Left ventricle myocardium inferior (tissue), 1 donor: ENCODE measurements around the gene ERN2. TPM values are rescaled to one million over a fixed set of nuclear protein-coding genes. Genes with fewer than 3 reads are reported as not detected.

Source experiments
- DNase-seq: peaks from one replicate; pipeline ENCODE4 v3.0.0-alpha.2; 2020
- H3K27ac ChIP-seq: fragments of 200-600 bp; replicated peaks from 2 replicates; pipeline ENCODE4 v1.8.0; 2021
- H3K27me3 ChIP-seq: fragments of 200-600 bp; 2 replicates; pipeline ENCODE4 v1.8.0; 2021; ENCODE audit warnings: low read depth
- H3K36me3 ChIP-seq: fragments of 200-600 bp; 2 replicates; pipeline ENCODE4 v1.8.0; 2021
- H3K4me1 ChIP-seq: fragments of 200-600 bp; 2 replicates; pipeline ENCODE4 v1.8.0; 2021
- H3K4me3 ChIP-seq: fragments of 200-600 bp; 2 replicates; pipeline ENCODE4 v1.8.0; 2021; ENCODE audit warnings: mild to moderate bottlenecking, moderate library complexity
- H3K9me3 ChIP-seq: fragments of 200-600 bp; replicated peaks from 2 replicates; pipeline ENCODE4 v1.8.0; 2021
- intact Hi-C: fragments of 100-400 bp; cut with micrococcal nuclease; formaldehyde crosslinking; loops from one replicate; pipeline ENCODE4 v1.11.0; 2022
- total RNA-seq: library from RNA; stranded (reverse); fragmentation: NEBNext Ultra II Directional; extraction: Animal tissue kit (Norgen Biotek cat#: 25700); gene quantifications from one replicate; pipeline ENCODE4 v1.2.1, GENCODE V29; 2021
- TF ChIP-seq, protein P1 (sequence below): fragments of 200-600 bp; IDR thresholded peaks from 2 replicates; pipeline ENCODE4 v1.8.0; 2021; ENCODE audit warnings: antibody characterized with exemption, mild to moderate bottlenecking, borderline replicate concordance
- donor health status: DM: no; HTN: yes; CAD: no; lungs with severe emphysema.

Gene ERN2
- total RNA-seq, 1 donor from 2014 or later, result not detected

- DNase-seq, result no peak
- intact Hi-C loops, result no loop called here
- H3K4me3 ChIP-seq, result no peak overlapping the region
- no peak overlapping the region for H3K27ac ChIP-seq
- H3K36me3 ChIP-seq, result no peaks in the 10 kb centered on the region
- peaks cover 4% of the 10 kb centered on the region for H3K4me1 ChIP-seq
- TF ChIP-seq, protein P1, sequence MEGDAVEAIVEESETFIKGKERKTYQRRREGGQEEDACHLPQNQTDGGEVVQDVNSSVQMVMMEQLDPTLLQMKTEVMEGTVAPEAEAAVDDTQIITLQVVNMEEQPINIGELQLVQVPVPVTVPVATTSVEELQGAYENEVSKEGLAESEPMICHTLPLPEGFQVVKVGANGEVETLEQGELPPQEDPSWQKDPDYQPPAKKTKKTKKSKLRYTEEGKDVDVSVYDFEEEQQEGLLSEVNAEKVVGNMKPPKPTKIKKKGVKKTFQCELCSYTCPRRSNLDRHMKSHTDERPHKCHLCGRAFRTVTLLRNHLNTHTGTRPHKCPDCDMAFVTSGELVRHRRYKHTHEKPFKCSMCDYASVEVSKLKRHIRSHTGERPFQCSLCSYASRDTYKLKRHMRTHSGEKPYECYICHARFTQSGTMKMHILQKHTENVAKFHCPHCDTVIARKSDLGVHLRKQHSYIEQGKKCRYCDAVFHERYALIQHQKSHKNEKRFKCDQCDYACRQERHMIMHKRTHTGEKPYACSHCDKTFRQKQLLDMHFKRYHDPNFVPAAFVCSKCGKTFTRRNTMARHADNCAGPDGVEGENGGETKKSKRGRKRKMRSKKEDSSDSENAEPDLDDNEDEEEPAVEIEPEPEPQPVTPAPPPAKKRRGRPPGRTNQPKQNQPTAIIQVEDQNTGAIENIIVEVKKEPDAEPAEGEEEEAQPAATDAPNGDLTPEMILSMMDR, result no peak
- H3K9me3 ChIP-seq, result peaks cover 20% of the 10 kb centered on the region
- peaks cover 87% of the 10 kb centered on the region for H3K27me3 ChIP-seq
Measured at GRCh38 chr16:23710504-23710903, 2.5 kb downstream of the ERN2 start.

- peaks cover 4% of the 10 kb centered on the region for H3K4me1 ChIP-seq
- TF ChIP-seq, protein P1, result no peak
- H3K4me3 ChIP-seq, result no peak overlapping the region
- no peaks in the 10 kb centered on the region for H3K36me3 ChIP-seq
- peaks cover 20% of the 10 kb centered on the region for H3K9me3 ChIP-seq
- no peak overlapping the region for H3K27ac ChIP-seq
- peaks cover 87% of the 10 kb centered on the region for H3K27me3 ChIP-seq
- no peak for DNase-seq
- intact Hi-C loops, result no loop called here
Measured at GRCh38 chr16:23710008-23710407, 3.0 kb downstream of the ERN2 start.

DNA sequence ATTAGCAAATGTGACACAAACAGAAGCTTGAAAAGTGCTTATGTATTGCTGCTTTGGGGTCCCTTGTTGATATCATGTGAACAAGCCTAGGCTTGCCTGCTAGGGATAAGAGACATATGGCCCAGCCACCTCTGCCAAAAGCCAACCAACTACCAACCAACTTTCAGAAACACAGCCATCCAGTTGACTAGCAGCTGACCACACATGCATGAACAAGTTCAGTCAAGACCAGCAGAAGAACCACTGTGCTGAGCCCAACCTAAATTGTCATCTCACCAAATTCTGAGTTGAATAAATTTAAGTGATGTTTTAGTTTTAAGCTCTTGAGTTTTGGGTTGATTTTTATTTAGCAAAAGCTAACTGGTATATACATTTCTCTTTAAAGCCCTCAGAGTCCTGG is 3.5 kb downstream of the ERN2 start:
- H3K4me1 ChIP-seq, result peaks cover 4% of the 10 kb centered on the region
- intact Hi-C loops, result no loop called here
- DNase-seq, result no peak
- no peak overlapping the region for H3K27ac ChIP-seq
- no peak overlapping the region for H3K4me3 ChIP-seq
- no peaks in the 10 kb centered on the region for H3K36me3 ChIP-seq
- H3K27me3 ChIP-seq, result peaks cover 87% of the 10 kb centered on the region
- H3K9me3 ChIP-seq, result peaks cover 20% of the 10 kb centered on the region
- TF ChIP-seq, protein P1, result no peak

GRCh38 chr16:23706439-23706838 is 6.6 kb downstream of the ERN2 start:
- H3K27me3 ChIP-seq, result peaks cover 80% of the 10 kb centered on the region
- no peak for DNase-seq
- no peak overlapping the region for H3K27ac ChIP-seq
- H3K4me3 ChIP-seq, result no peak overlapping the region
- H3K9me3 ChIP-seq, result peaks cover 29% of the 10 kb centered on the region
- TF ChIP-seq, protein P1, result no peak
- intact Hi-C loops, result no loop called here
- H3K4me1 ChIP-seq, result no peaks in the 10 kb centered on the region
- H3K36me3 ChIP-seq, result no peaks in the 10 kb centered on the region

DNA sequence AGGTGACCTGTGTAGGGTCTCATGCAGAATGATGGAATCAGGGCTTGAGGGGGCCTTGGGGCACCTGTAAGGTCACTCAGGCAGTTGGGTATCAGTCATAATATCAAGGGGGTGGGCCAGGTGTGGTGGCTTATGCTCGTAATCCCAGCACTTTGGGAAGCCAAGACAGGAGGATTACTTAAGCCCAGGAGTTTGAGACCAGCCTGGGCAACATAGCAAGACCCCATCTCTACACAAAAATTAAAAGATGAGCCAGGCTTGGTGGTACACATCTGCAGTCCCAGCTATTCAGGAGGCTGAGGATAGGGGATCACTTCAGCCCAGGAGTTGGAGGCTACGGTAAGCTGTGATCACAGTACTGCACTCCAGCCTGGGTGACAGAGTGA is 7.5 kb downstream of the ERN2 start:
- TF ChIP-seq, protein P1, result no peak
- no peaks in the 10 kb centered on the region for H3K36me3 ChIP-seq
- H3K27me3 ChIP-seq, result peaks cover 80% of the 10 kb centered on the region
- intact Hi-C loops, result no loop called here
- H3K4me3 ChIP-seq, result no peak overlapping the region
- no peak overlapping the region for H3K27ac ChIP-seq
- H3K9me3 ChIP-seq, result peaks cover 29% of the 10 kb centered on the region
- DNase-seq, result no peak
- no peaks in the 10 kb centered on the region for H3K4me1 ChIP-seq
